ENCODE results near the gene PREX1. TPM values are rescaled to one million over a fixed set of nuclear protein-coding genes. Genes with fewer than 3 reads are reported as not detected.

Gene PREX1
- polyA plus RNA-seq, 1 donor: 9.9 TPM

- Histone ChIP-seq H3K9me3 (ENCODE audit: control insufficient read depth, low read depth, low read length) (no peaks in the 10 kb centered on the region), H3K4me3 (ENCODE audit: low read length) (no peak overlapping the region), H3K36me3 (ENCODE audit: control insufficient read depth, insufficient read depth, low read length) (peaks cover 12% of the 10 kb centered on the region), H3K4me1 (ENCODE audit: control insufficient read depth, insufficient read depth, low read length) (no peaks in the 10 kb centered on the region), H3K27ac (ENCODE audit: low read length) (no peak overlapping the region), H3K27me3 (ENCODE audit: control insufficient read depth, insufficient read depth, low read length) (no peaks in the 10 kb centered on the region)
- no peak for DNase-seq
- 100% methylated on average over 1 of the region's 5 CpGs for WGBS (ENCODE audit: insufficient coverage, low lambda C conversion rate)
Observed at GRCh38 chr20:48647858-48648257, 179.9 kb downstream of the PREX1 start.

- WGBS (ENCODE audit: insufficient coverage, low lambda C conversion rate): no CpG with 5 or more reads among the region's 13 CpGs
- Histone ChIP-seq H3K4me3 (ENCODE audit: low read length) (no peak overlapping the region), H3K9me3 (ENCODE audit: control insufficient read depth, low read depth, low read length) (no peaks in the 10 kb centered on the region), H3K4me1 (ENCODE audit: control insufficient read depth, insufficient read depth, low read length) (no peaks in the 10 kb centered on the region), H3K27ac (ENCODE audit: low read length) (no peak overlapping the region), H3K27me3 (ENCODE audit: control insufficient read depth, insufficient read depth, low read length) (no peaks in the 10 kb centered on the region), H3K36me3 (ENCODE audit: control insufficient read depth, insufficient read depth, low read length) (peaks cover 12% of the 10 kb centered on the region)
- DNase-seq: no peak
Observed at GRCh38 chr20:48645666-48646065, 182.1 kb downstream of the PREX1 start.

GRCh38 chr20:48644286-48644828 is 183.4 kb downstream of the PREX1 start:
- H3K27ac ChIP-seq (ENCODE audit: low read length): no peak overlapping the region
- no CpG with 5 or more reads among the region's 15 CpGs for WGBS (ENCODE audit: insufficient coverage, low lambda C conversion rate)
- H3K9me3 ChIP-seq (ENCODE audit: control insufficient read depth, low read depth, low read length): no peaks in the 10 kb centered on the region
- no peaks in the 10 kb centered on the region for H3K4me1 ChIP-seq (ENCODE audit: control insufficient read depth, insufficient read depth, low read length)
- H3K27me3 ChIP-seq (ENCODE audit: control insufficient read depth, insufficient read depth, low read length): no peaks in the 10 kb centered on the region
- no peak for DNase-seq
- H3K4me3 ChIP-seq (ENCODE audit: low read length): no peak overlapping the region
- peaks cover 16% of the 10 kb centered on the region for H3K36me3 ChIP-seq (ENCODE audit: control insufficient read depth, insufficient read depth, low read length)

GRCh38 chr20:48642105-48642880 is 185.5 kb downstream of the PREX1 start:
- peaks cover 16% of the 10 kb centered on the region for H3K36me3 ChIP-seq (ENCODE audit: control insufficient read depth, insufficient read depth, low read length)

GRCh38 chr20:48640871-48641270 is 186.9 kb downstream of the PREX1 start:
- Histone ChIP-seq H3K4me3 (ENCODE audit: low read length) (no peak overlapping the region), H3K36me3 (ENCODE audit: control insufficient read depth, insufficient read depth, low read length) (peaks cover 16% of the 10 kb centered on the region), H3K4me1 (ENCODE audit: control insufficient read depth, insufficient read depth, low read length) (no peaks in the 10 kb centered on the region), H3K27ac (ENCODE audit: low read length) (no peak overlapping the region), H3K27me3 (ENCODE audit: control insufficient read depth, insufficient read depth, low read length) (no peaks in the 10 kb centered on the region), H3K9me3 (ENCODE audit: control insufficient read depth, low read depth, low read length) (no peaks in the 10 kb centered on the region)
- no peak for DNase-seq
- WGBS (ENCODE audit: insufficient coverage, low lambda C conversion rate): 100% methylated on average over 2 of the region's 2 CpGs

More at GRCh38 chr20:48642105-48642880, 185.5 kb downstream of the PREX1 start:
- no peak overlapping the region for H3K27ac ChIP-seq (ENCODE audit: low read length)
- WGBS (ENCODE audit: insufficient coverage, low lambda C conversion rate): no CpG with 5 or more reads among the region's 11 CpGs
- H3K9me3 ChIP-seq (ENCODE audit: control insufficient read depth, low read depth, low read length): no peaks in the 10 kb centered on the region
- no peak for DNase-seq
- no peaks in the 10 kb centered on the region for H3K27me3 ChIP-seq (ENCODE audit: control insufficient read depth, insufficient read depth, low read length)
- no peaks in the 10 kb centered on the region for H3K4me1 ChIP-seq (ENCODE audit: control insufficient read depth, insufficient read depth, low read length)
- H3K4me3 ChIP-seq (ENCODE audit: low read length): no peak overlapping the region

GRCh38 chr20:48639899-48640298 is 187.9 kb downstream of the PREX1 start:
- Histone ChIP-seq H3K36me3 (ENCODE audit: control insufficient read depth, insufficient read depth, low read length) (peaks cover 15% of the 10 kb centered on the region), H3K4me3 (ENCODE audit: low read length) (no peak overlapping the region), H3K27me3 (ENCODE audit: control insufficient read depth, insufficient read depth, low read length) (no peaks in the 10 kb centered on the region), H3K27ac (ENCODE audit: low read length) (no peak overlapping the region), H3K4me1 (ENCODE audit: control insufficient read depth, insufficient read depth, low read length) (no peaks in the 10 kb centered on the region), H3K9me3 (ENCODE audit: control insufficient read depth, low read depth, low read length) (no peaks in the 10 kb centered on the region)
- no peak for DNase-seq
- WGBS (ENCODE audit: insufficient coverage, low lambda C conversion rate): no CpG with 5 or more reads among the region's 5 CpGs

GRCh38 chr20:48638546-48638945 is 189.3 kb downstream of the PREX1 start:
- Histone ChIP-seq H3K4me1 (ENCODE audit: control insufficient read depth, insufficient read depth, low read length) (no peaks in the 10 kb centered on the region), H3K27ac (ENCODE audit: low read length) (no peak overlapping the region), H3K9me3 (ENCODE audit: control insufficient read depth, low read depth, low read length) (no peaks in the 10 kb centered on the region), H3K36me3 (ENCODE audit: control insufficient read depth, insufficient read depth, low read length) (peaks cover 10% of the 10 kb centered on the region), H3K27me3 (ENCODE audit: control insufficient read depth, insufficient read depth, low read length) (no peaks in the 10 kb centered on the region), H3K4me3 (ENCODE audit: low read length) (no peak overlapping the region)
- no CpG with 5 or more reads among the region's 11 CpGs for WGBS (ENCODE audit: insufficient coverage, low lambda C conversion rate)
- no peak for DNase-seq

- no CpG with 5 or more reads among the region's 9 CpGs for WGBS (ENCODE audit: insufficient coverage, low lambda C conversion rate)
Observed at GRCh38 chr20:48637461-48637860, 190.3 kb downstream of the PREX1 start.

GRCh38 chr20:48636301-48636700 is 191.5 kb downstream of the PREX1 start:
- H3K27ac ChIP-seq (ENCODE audit: low read length): no peak overlapping the region
- peaks cover 6% of the 10 kb centered on the region for H3K36me3 ChIP-seq (ENCODE audit: control insufficient read depth, insufficient read depth, low read length)
- no peaks in the 10 kb centered on the region for H3K4me1 ChIP-seq (ENCODE audit: control insufficient read depth, insufficient read depth, low read length)
- DNase-seq: no peak
- no peak overlapping the region for H3K4me3 ChIP-seq (ENCODE audit: low read length)
- H3K27me3 ChIP-seq (ENCODE audit: control insufficient read depth, insufficient read depth, low read length): no peaks in the 10 kb centered on the region
- no CpG with 5 or more reads among the region's 26 CpGs for WGBS (ENCODE audit: insufficient coverage, low lambda C conversion rate)
- no peaks in the 10 kb centered on the region for H3K9me3 ChIP-seq (ENCODE audit: control insufficient read depth, low read depth, low read length)

More at GRCh38 chr20:48637461-48637860, 190.3 kb downstream of the PREX1 start:
- Histone ChIP-seq H3K36me3 (ENCODE audit: control insufficient read depth, insufficient read depth, low read length) (peaks cover 10% of the 10 kb centered on the region), H3K27me3 (ENCODE audit: control insufficient read depth, insufficient read depth, low read length) (no peaks in the 10 kb centered on the region), H3K4me3 (ENCODE audit: low read length) (no peak overlapping the region), H3K27ac (ENCODE audit: low read length) (no peak overlapping the region), H3K4me1 (ENCODE audit: control insufficient read depth, insufficient read depth, low read length) (no peaks in the 10 kb centered on the region), H3K9me3 (ENCODE audit: control insufficient read depth, low read depth, low read length) (no peaks in the 10 kb centered on the region)
- no peak for DNase-seq

GRCh38 chr20:48635791-48636267 is 192.0 kb downstream of the PREX1 start:
- H3K27ac ChIP-seq (ENCODE audit: low read length): no peak overlapping the region
- H3K27me3 ChIP-seq (ENCODE audit: control insufficient read depth, insufficient read depth, low read length): no peaks in the 10 kb centered on the region
- DNase-seq: peak; percentile 31 to 33
- peaks cover 6% of the 10 kb centered on the region for H3K36me3 ChIP-seq (ENCODE audit: control insufficient read depth, insufficient read depth, low read length)
- no peaks in the 10 kb centered on the region for H3K4me1 ChIP-seq (ENCODE audit: control insufficient read depth, insufficient read depth, low read length)
- H3K4me3 ChIP-seq (ENCODE audit: low read length): no peak overlapping the region
- H3K9me3 ChIP-seq (ENCODE audit: control insufficient read depth, low read depth, low read length): no peaks in the 10 kb centered on the region
- no CpG with 5 or more reads among the region's 5 CpGs for WGBS (ENCODE audit: insufficient coverage, low lambda C conversion rate)

All from large intestine (tissue), 3 donors.